HCT116 (cell line): ENCODE measurements around the gene DCK. TPM values are rescaled to one million over a fixed set of nuclear protein-coding genes. Genes with fewer than 3 reads are reported as not detected.
"Not testable (repeated sequence)": the region's sequence is repeated elsewhere in the genome, so short reads cannot be mapped to it uniquely, and the experiment has no call there.

Experiments used
- ATAC-seq: fragments of 200-7000 bp; cut with Tn5 transposase; 2 replicates; pipeline ENCODE4 v1.9.1; 2020; ENCODE audit warnings: mild to moderate bottlenecking, moderate library complexity
- BruUV-seq: library from RNA; stranded (reverse); fragments of 400-500 nt; replicated peaks from 2 replicates; lab custom pipeline; 2021; lab: Mats Ljungman, UMichigan
- CTCF ChIA-PET: fragments of 300-600 bp; sonication (Branson Sonifier 250); formaldehyde crosslinking; loops from one replicate; lab custom pipeline; 2021; ENCODE audit warnings: antibody characterized with exemption; lab: Charles Lee
- POLR2A ChIA-PET: fragments of 300-600, 350-600 bp; sonication (Branson Sonifier 250); formaldehyde crosslinking; loops from one replicate; lab custom pipeline; 2021; ENCODE audit warnings: antibody characterized with exemption; lab: Charles Lee
- RAD21 ChIA-PET, 2 experiments: fragments of 300-600 bp; sonication (Branson Sonifier 250); formaldehyde crosslinking; loops; one replicate each; lab custom pipeline; 2023; ENCODE audit warnings: low total read pairs in 2 of 2; ENCODE audit not compliant: uncharacterized antibody in 2 of 2, unreplicated experiment in 2 of 2, low non-redundant PET in 1 of 2; lab: Charles Lee
- DNase-seq: peaks from one replicate; pipeline ENCODE4 v3.0.0-alpha.2; 2010; ENCODE audit warnings: low read depth, low spot score
- H2AFZ ChIP-seq: fragments of 200-600 bp; shearing (Covaris generic), sonication (generic); 2 replicates; pipeline ENCODE4 v1.6.1; 2017; ENCODE audit warnings: low read depth, mixed run types, mixed read lengths, antibody characterized with exemption, low read length; ENCODE audit not compliant: poor library complexity, severe bottlenecking
- H3K27ac ChIP-seq: 2 replicates; pipeline ENCODE4 v1.5.1; 2012; ENCODE audit warnings: low read depth, low read length
- H3K27me3 ChIP-seq: fragments of 200-600 bp; sonication (generic); 2 replicates; pipeline ENCODE4 v1.6.1; 2016; ENCODE audit warnings: mixed run types, low read length, mixed read lengths; ENCODE audit not compliant: insufficient read depth
- H3K36me3 ChIP-seq, 2 experiments: fragments of 200-500 bp in 1 of 2; fragments of 200-600 bp in 1 of 2; sonication (Bioruptor generic) in 1 of 2; sonication (generic) in 1 of 2; 2 replicates each; pipeline versions ENCODE4 v1.5.1 to v1.6.1; 2014 to 2016; ENCODE audit warnings: low read length in 2 of 2, inconsistent platforms in 1 of 2, mixed read lengths in 1 of 2, mixed run types in 1 of 2; ENCODE audit not compliant: insufficient read depth in 2 of 2, control insufficient read depth in 1 of 2
- H3K4me1 ChIP-seq, 2 experiments: fragments of 200-600 bp in 1 of 2; sonication (generic) in 1 of 2; 2 replicates each; pipeline versions ENCODE4 v1.5.1 to v1.6.1; 2012 to 2017; ENCODE audit warnings: low read length in 2 of 2, inconsistent platforms in 1 of 2, mild to moderate bottlenecking in 1 of 2, mixed read lengths in 1 of 2, mixed run types in 1 of 2, moderate library complexity in 1 of 2; ENCODE audit not compliant: insufficient read depth in 2 of 2, control insufficient read depth in 1 of 2
- H3K4me2 ChIP-seq: fragments of 200-600 bp; sonication (generic); 2 replicates; pipeline ENCODE4 v1.6.1; 2017; ENCODE audit warnings: mixed run types, low read length, mixed read lengths
- H3K4me3 ChIP-seq, 2 experiments: fragments of 200-600 bp in 1 of 2; sonication (generic) in 1 of 2; replicated peaks in 1 of 2; 2 replicates each; pipeline ENCODE4 v1.5.1; 2011 to 2016; ENCODE audit warnings: low read length in 2 of 2, control low read depth in 1 of 2, low read depth in 1 of 2, mild to moderate bottlenecking in 1 of 2, mixed read lengths in 1 of 2, mixed run types in 1 of 2
- H3K79me2 ChIP-seq: fragments of 200-600 bp; sonication (generic); 2 replicates; pipeline ENCODE4 v1.6.1; 2017; ENCODE audit warnings: mild to moderate bottlenecking, mixed run types, low read length, moderate library complexity, mixed read lengths; ENCODE audit not compliant: insufficient read depth
- H3K9ac ChIP-seq: fragments of 200-600 bp; sonication (generic); 2 replicates; pipeline ENCODE4 v1.6.1; 2016; ENCODE audit warnings: low read length, mixed read lengths
- H3K9me2 ChIP-seq: fragments of 200-600 bp; sonication (generic), shearing (Covaris generic); 2 replicates; pipeline ENCODE4 v1.6.1; 2017; ENCODE audit warnings: mixed run types, mild to moderate bottlenecking, moderate library complexity; ENCODE audit not compliant: insufficient read depth
- H3K9me3 ChIP-seq, 2 experiments: fragments of 200-500 bp in 1 of 2; fragments of 200-600 bp in 1 of 2; sonication (Bioruptor generic) in 1 of 2; sonication (generic) in 1 of 2; 2 replicates each; pipeline ENCODE4 v1.6.1; 2014 to 2017; ENCODE audit warnings: low read length in 2 of 2, mixed read lengths in 2 of 2, inconsistent platforms in 1 of 2, low read depth in 1 of 2, mild to moderate bottlenecking in 1 of 2, mixed run types in 1 of 2, moderate library complexity in 1 of 2; ENCODE audit not compliant: control insufficient read depth in 1 of 2, insufficient read depth in 1 of 2
- H4K20me1 ChIP-seq: fragments of 200-600 bp; sonication (generic), shearing (Covaris generic); 2 replicates; pipeline ENCODE4 v1.6.1; 2017; ENCODE audit warnings: mixed run types, mild to moderate bottlenecking, moderate library complexity; ENCODE audit not compliant: insufficient read depth
- CBX3 ChIP-seq: IDR thresholded peaks from 2 replicates; pipeline ENCODE4 v1.6.1; 2012; ENCODE audit warnings: low read depth
- EGR1 ChIP-seq: IDR thresholded peaks from 2 replicates; pipeline ENCODE4 v1.6.1; 2012; ENCODE audit warnings: low read depth
- ELF1 ChIP-seq: IDR thresholded peaks from 2 replicates; pipeline ENCODE4 v1.6.1; 2012; ENCODE audit warnings: low read depth, borderline replicate concordance
- POLR2A ChIP-seq: IDR thresholded peaks from 2 replicates; pipeline ENCODE4 v1.7.0; 2011; ENCODE audit warnings: borderline replicate concordance; ENCODE audit not compliant: insufficient read depth, insufficient read length; ENCODE audit errors: extremely low read depth
- REST ChIP-seq: IDR thresholded peaks from 2 replicates; pipeline ENCODE4 v1.6.1; 2012; ENCODE audit warnings: low read depth
- SIN3A ChIP-seq: IDR thresholded peaks from 2 replicates; pipeline ENCODE4 v1.6.1; 2012; ENCODE audit warnings: low read depth
- SP1 ChIP-seq: IDR thresholded peaks from 2 replicates; pipeline ENCODE4 v1.6.1; 2012; ENCODE audit warnings: low read depth
- TCF7L2 ChIP-seq: IDR thresholded peaks from 2 replicates; pipeline ENCODE4 v1.7.0; 2011; ENCODE audit warnings: borderline replicate concordance, inconsistent platforms; ENCODE audit not compliant: insufficient read depth, insufficient read length; ENCODE audit errors: extremely low read depth
- YY1 ChIP-seq: IDR thresholded peaks from 2 replicates; pipeline ENCODE4 v1.6.1; 2011; ENCODE audit warnings: low read length, low read depth, moderate library complexity, mild to moderate bottlenecking; ENCODE audit not compliant: insufficient replicate concordance; ENCODE audit errors: extremely low read depth
- ZFX ChIP-seq: fragments of 450-650 bp; IDR thresholded peaks from 2 replicates; pipeline ENCODE4 v1.6.1; 2017
- ZNF274 ChIP-seq: fragments of 200-500 bp; sonication (Bioruptor generic); IDR thresholded peaks from 2 replicates; pipeline ENCODE4 v1.6.1; 2014; ENCODE audit warnings: mild to moderate bottlenecking, low read depth, low read length, inconsistent platforms
- intact Hi-C: fragments of 100-400 bp; cut with micrococcal nuclease; formaldehyde crosslinking; loops from 2 replicates; pipeline ENCODE4 v1.10.0; 2022
- total RNA-seq: library from RNA; stranded (reverse); gene quantifications from one replicate; pipeline ENCODE4 v1.2.1, GENCODE V29; 2021; ENCODE audit not compliant: unreplicated experiment

The DCK gene
- total RNA-seq, 1 experiment from 2014 or later = 23.0 TPM

- TF ChIP-seq EGR1 (no peak), POLR2A (no peak), TCF7L2 (no peak), ELF1 (no peak), ZNF274 (no peak), SIN3A (no peak), ZFX (no peak), SP1 (no peak), CBX3 (no peak), YY1 (no peak), REST (no peak)
- CTCF ChIA-PET = interaction anchor here (2.0 kb wide), 1 partner anchor 19 kb away, joined by 10 read pairs; no protein-coding TSS in a partner anchor
- RAD21 ChIA-PET = no interaction called here
- no peak for DNase-seq
- no TSS peak for BruUV-seq
- no peak overlapping the region for H2AFZ ChIP-seq
- POLR2A ChIA-PET = no interaction called here
- no peaks in the 10 kb centered on the region for H4K20me1 ChIP-seq
- no peak overlapping the region for H3K27ac ChIP-seq
- no peaks in the 10 kb centered on the region; the same call in 1 of the 2 replicates for H3K79me2 ChIP-seq
- no peak overlapping the region for H3K9ac ChIP-seq
- no peak overlapping the region for H3K4me3 ChIP-seq
- no peaks in the 10 kb centered on the region for H3K9me2 ChIP-seq
- H3K9me3 ChIP-seq = no peaks in the 10 kb centered on the region
- H3K4me1 ChIP-seq = peaks cover 16 to 38% of the 10 kb centered on the region in 2 experiments
- no peak overlapping the region for H3K4me2 ChIP-seq
- intact Hi-C loops = no loop called here
- no peaks in the 10 kb centered on the region for H3K27me3 ChIP-seq
- H3K36me3 ChIP-seq = peaks cover 0 to 7% of the 10 kb centered on the region in 2 experiments; a peak in 1 of 4 replicates
- ATAC-seq = no peak
Measured at GRCh38 chr4:71029504-71029903, 36.1 kb downstream of the DCK start.

GRCh38 chr4:71032106-71032505 is 38.7 kb downstream of the DCK start:
- H3K4me3 ChIP-seq, POLR2A ChIA-PET, intact Hi-C loops, H3K9me3 ChIP-seq, H3K36me3 ChIP-seq, ATAC-seq, H3K9me2 ChIP-seq, H3K27me3 ChIP-seq, RAD21 ChIA-PET, H3K79me2 ChIP-seq, H4K20me1 ChIP-seq, CTCF ChIA-PET, BruUV-seq, H2AFZ ChIP-seq, H3K9ac ChIP-seq, H3K27ac ChIP-seq: not testable (repeated sequence)
- peaks cover 6 to 20% of the 10 kb centered on the region in 2 experiments for H3K4me1 ChIP-seq
- peak; percentile 18 for DNase-seq
- peak overlapping the region; percentile 43 for H3K4me2 ChIP-seq
